Adrenal gland (tissue), 12 donors: ENCODE data around the gene MAPK13. TPM values are rescaled to one million over a fixed set of nuclear protein-coding genes. Genes with fewer than 3 reads are reported as not detected.

Experiments used
- DNase-seq, 7 donors: peaks; one replicate each; pipeline ENCODE4 v3.0.0-alpha.2; 2019 to 2020
- H3K27ac ChIP-seq, 5 donors: fragments of 200-600 bp; sonication (generic) in 4 of 5; 1 replicate in 3 of 5; 2 replicates in 2 of 5; pipeline versions ENCODE4 v1.5.1 to v1.8.0; 2016 to 2020; ENCODE audit warnings: mild to moderate bottlenecking in 1 of 5
- H3K27me3 ChIP-seq: fragments of 200-600 bp; 2 replicates; pipeline ENCODE4 v1.8.0; 2021
- H3K36me3 ChIP-seq, 2 donors: fragments of 200-600 bp; replicated peaks in 1 of 2; 1 replicate in 1 of 2; 2 replicates in 1 of 2; pipeline versions ENCODE4 v1.5.1 to v1.8.0; 2018 to 2022
- H3K4me1 ChIP-seq, 2 donors: fragments of 200-600 bp; replicated peaks in 1 of 2; 1 replicate in 1 of 2; 2 replicates in 1 of 2; pipeline versions ENCODE4 v1.5.1 to v1.8.0; 2018 to 2021
- H3K4me3 ChIP-seq, 4 donors: fragments of 200-600 bp; sonication (generic) in 3 of 4; one replicate each; pipeline ENCODE4 v1.5.1; 2016 to 2018
- H3K9me3 ChIP-seq, 3 donors: fragments of 200-600 bp; sonication (generic) in 1 of 3; replicated peaks in 1 of 3; 1 replicate in 2 of 3; 2 replicates in 1 of 3; pipeline versions ENCODE4 v1.5.1 to v1.8.0; 2016 to 2021
- POLR2A ChIP-seq, 2 donors: fragments of 450-650 bp; IDR thresholded peaks; one replicate each; pipeline ENCODE4 v1.6.1; 2017; ENCODE audit warnings: antibody characterized with exemption in 2 of 2, mild to moderate bottlenecking in 2 of 2, moderate library complexity in 1 of 2
- whole genome bisulfite sequencing, 4 donors: extraction: QIAGEN DNeasy Blood & Tissue Kit in 2 of 4; methylation state at CpG; one replicate each; pipeline versions ENCODE4 v1.1.5 to v1.1.7; 2013 to 2017; 5-methylcytosine and 5-hydroxymethylcytosine counted together
- intact Hi-C, 2 donors: fragments of 100-400 bp; cut with DNase I; formaldehyde crosslinking; loops; one replicate each; pipeline versions ENCODE4 v1.14.1 to v1.15.0; 2022 to 2023
- polyA plus RNA-seq, 3 donors: library from polyadenylated mRNA; stranded (reverse); fragments of 200-250 nt in 2 of 3; fragments of 350-450 nt in 1 of 3; fragmentation: Illumina TruSeq in 1 of 3; extraction: RNeasy Lipid Tissue Mini Kit (QIAGEN cat#74804) in 1 of 3; gene quantifications; one replicate each; pipeline ENCODE4 v1.2.3, GENCODE V29; 2013 to 2014
- total RNA-seq, 9 donors: library from RNA; depleted of rRNA in 4 of 9; stranded (reverse); fragments of >200 nt in 4 of 9; fragments of 120-200 nt in 1 of 9; fragmentation: NEBNext Ultra II Directional in 1 of 9; extraction: Animal tissue kit (Norgen Biotek cat#: 25700) in 1 of 9; gene quantifications; one replicate each; pipeline versions ENCODE4 v1.1.0 to v1.2.4, GENCODE V29; 2013 to 2023
- TF ChIP-seq, protein P1 (sequence below), 6 experiments: fragments of 450-650 bp in 4 of 6; fragments of 200-600 bp in 2 of 6; sonication (generic) in 1 of 6; IDR thresholded peaks; 1 replicate in 5 of 6; 2 replicates in 1 of 6; pipeline versions ENCODE4 v1.5.1 to v1.8.0; 2016 to 2021; ENCODE audit warnings: antibody characterized with exemption in 6 of 6, mild to moderate bottlenecking in 2 of 6, moderate library complexity in 1 of 6
- donor health status: healthy with polysubstance abuse.
- donor health status: Bipolar disorder and iron deficiency.
- donor health status: DM: yes; HTN: yes; CAD: no.
- donor health status: DM: no; HTN: no; CAD: no.
- donor health status: DM: no; HTN: no; CAD: no.
- donor health status: DM: yes; HTN: yes; CAD: no.

MAPK13 gene
- total and polyA plus RNA-seq, 12 donors = 30.0 to 148 (median 83.4) TPM

GRCh38 chr6:36120539-36120938 lies 9.8 kb upstream of the MAPK13 start:
- peak in 3 of 7 donors; percentile 21 to 58 (median 25) for DNase-seq
- WGBS, 4 donors = 50 to 68% (median 59%) methylated on average over 10 of the region's 10 CpGs
- Histone ChIP-seq H3K27ac (peak overlapping the region in 2 of 5 donors; percentile 36 to 64), H3K27me3 (no peaks in the 10 kb centered on the region), H3K9me3 (no peaks in the 10 kb centered on the region), H3K36me3 (no peaks in the 10 kb centered on the region), H3K4me1 (peaks cover 9 to 18% of the 10 kb centered on the region in 2 donors), H3K4me3 (no peak overlapping the region)
- intact Hi-C loops = loop anchor here in 1 of 2 donors (10.0 kb wide), 1 partner anchor 174 kb away; no protein-coding TSS in a partner anchor
- TF ChIP-seq POLR2A (IDR thresholded peaks at IDR 0.05) = no peak
- TF ChIP-seq, protein P1, sequence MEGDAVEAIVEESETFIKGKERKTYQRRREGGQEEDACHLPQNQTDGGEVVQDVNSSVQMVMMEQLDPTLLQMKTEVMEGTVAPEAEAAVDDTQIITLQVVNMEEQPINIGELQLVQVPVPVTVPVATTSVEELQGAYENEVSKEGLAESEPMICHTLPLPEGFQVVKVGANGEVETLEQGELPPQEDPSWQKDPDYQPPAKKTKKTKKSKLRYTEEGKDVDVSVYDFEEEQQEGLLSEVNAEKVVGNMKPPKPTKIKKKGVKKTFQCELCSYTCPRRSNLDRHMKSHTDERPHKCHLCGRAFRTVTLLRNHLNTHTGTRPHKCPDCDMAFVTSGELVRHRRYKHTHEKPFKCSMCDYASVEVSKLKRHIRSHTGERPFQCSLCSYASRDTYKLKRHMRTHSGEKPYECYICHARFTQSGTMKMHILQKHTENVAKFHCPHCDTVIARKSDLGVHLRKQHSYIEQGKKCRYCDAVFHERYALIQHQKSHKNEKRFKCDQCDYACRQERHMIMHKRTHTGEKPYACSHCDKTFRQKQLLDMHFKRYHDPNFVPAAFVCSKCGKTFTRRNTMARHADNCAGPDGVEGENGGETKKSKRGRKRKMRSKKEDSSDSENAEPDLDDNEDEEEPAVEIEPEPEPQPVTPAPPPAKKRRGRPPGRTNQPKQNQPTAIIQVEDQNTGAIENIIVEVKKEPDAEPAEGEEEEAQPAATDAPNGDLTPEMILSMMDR (IDR thresholded peaks at IDR 0.05) = no peak

DNA sequence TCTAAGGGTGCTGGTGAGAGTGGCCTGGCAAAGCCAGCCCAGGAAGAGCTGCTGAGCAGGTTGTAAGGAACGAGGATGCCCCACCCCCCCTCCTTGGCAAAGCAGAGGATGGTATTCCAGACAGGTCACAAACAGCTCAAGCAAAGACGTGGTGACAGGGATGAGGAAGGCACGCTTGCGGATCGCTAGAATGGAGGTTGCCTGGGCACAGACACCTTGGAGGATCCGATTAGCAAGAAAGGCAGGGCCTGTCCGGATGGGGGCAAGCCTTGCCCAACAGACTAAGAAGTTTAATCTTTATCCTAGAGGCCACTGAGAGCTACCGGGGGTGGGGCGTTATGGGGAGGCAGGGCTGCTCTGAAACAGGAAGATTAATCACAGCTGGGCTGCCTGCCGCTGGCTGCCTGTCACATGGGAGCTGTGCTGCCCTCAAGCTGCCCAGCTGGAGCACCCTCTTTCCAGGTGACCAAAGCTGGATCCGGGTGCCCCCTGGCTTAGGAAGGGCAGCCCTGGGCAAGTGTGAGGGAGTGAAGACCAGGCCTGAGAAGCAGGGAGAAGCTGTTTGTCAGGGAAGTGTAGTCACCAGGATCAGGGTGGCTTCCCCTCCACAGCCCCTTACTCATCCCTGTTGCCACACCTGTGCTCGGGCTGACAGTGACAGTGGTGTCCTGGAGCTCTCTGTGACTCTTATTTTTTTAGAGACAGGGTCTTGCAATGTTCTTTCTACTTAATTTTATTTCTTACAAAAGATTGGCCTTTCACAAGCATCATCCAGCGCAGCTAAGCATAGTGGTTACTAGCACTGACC lies 9.1 kb upstream of the MAPK13 start:
- Histone ChIP-seq H3K4me1 (peaks cover 10 to 20% of the 10 kb centered on the region in 2 donors), H3K27me3 (no peaks in the 10 kb centered on the region), H3K36me3 (no peaks in the 10 kb centered on the region), H3K9me3 (no peaks in the 10 kb centered on the region), H3K4me3 (no peak overlapping the region), H3K27ac (peak overlapping the region in 2 of 5 donors; percentile 36 to 64)
- no peak for TF ChIP-seq POLR2A (IDR thresholded peaks at IDR 0.05)
- TF ChIP-seq, protein P1 (IDR thresholded peaks at IDR 0.05) = no peak
- WGBS, 4 donors = 18 to 22% (median 19%) methylated on average over 12 to 13 of the region's 13 CpGs
- intact Hi-C loops = loop anchor here in 1 of 2 donors (10.0 kb wide), 1 partner anchor 174 kb away; no protein-coding TSS in a partner anchor
- peak; percentile 70 to 88 (median 83) for DNase-seq

- TF ChIP-seq POLR2A (IDR thresholded peaks at IDR 0.05) = no peak
- TF ChIP-seq, protein P1 (IDR thresholded peaks at IDR 0.05) = no peak
- DNase-seq = peak in 2 of 7 donors; percentile 17 to 59
- H3K36me3 ChIP-seq = no peaks in the 10 kb centered on the region
- H3K27ac ChIP-seq = peak overlapping the region in 2 of 5 donors; percentile 36 to 64
- WGBS, 4 donors = 87 to 90% (median 87%) methylated on average over 3 to 4 of the region's 4 CpGs; no CpG with 5 or more reads in 1 of the 4 donors
- peaks cover 18 to 28% of the 10 kb centered on the region in 2 donors for H3K4me1 ChIP-seq
- no peaks in the 10 kb centered on the region for H3K9me3 ChIP-seq
- no peak overlapping the region for H3K4me3 ChIP-seq
- intact Hi-C loops = loop anchor here in 1 of 2 donors (10.0 kb wide), 1 partner anchor 173 kb away; no protein-coding TSS in a partner anchor
- no peaks in the 10 kb centered on the region for H3K27me3 ChIP-seq
These were observed 8.4 kb upstream of the MAPK13 start for GRCh38 chr6:36121787-36122494.
